Gastroesophageal sphincter (tissue), 3 donors: Measurements from ENCODE around the gene BST2.

ENCODE experiments used
- CTCF ChIP-seq, 4 experiments: fragments of 200-600 bp in 2 of 4; fragments of 450-650 bp in 2 of 4; sonication (generic) in 1 of 4; IDR thresholded peaks; one replicate each; pipeline ENCODE4 v1.5.1; 2017 to 2019; ENCODE audit warnings: antibody characterized with exemption in 4 of 4, mild to moderate bottlenecking in 2 of 4, moderate library complexity in 2 of 4
- EP300 ChIP-seq: sonication (generic); formaldehyde crosslinking; IDR thresholded peaks from one replicate; pipeline ENCODE4 v1.6.1; 2017; ENCODE audit warnings: antibody characterized with exemption, mild to moderate bottlenecking
- POLR2A ChIP-seq, 2 donors: fragments of 450-650 bp; IDR thresholded peaks; one replicate each; pipeline ENCODE4 v1.6.1; 2017; ENCODE audit warnings: antibody characterized with exemption in 2 of 2, mild to moderate bottlenecking in 2 of 2, moderate library complexity in 1 of 2
- POLR2AphosphoS5 ChIP-seq: sonication (generic); formaldehyde crosslinking; IDR thresholded peaks from one replicate; pipeline ENCODE4 v1.6.1; 2017; ENCODE audit warnings: antibody characterized with exemption

- TF ChIP-seq EP300 (no peak), CTCF (IDR thresholded peaks at IDR 0.05) (no peak), POLR2A (IDR thresholded peaks at IDR 0.05) (peak; percentile 9 to 21), POLR2AphosphoS5 (peak; percentile 80)
These were observed at the start of gene BST2 for GRCh38 chr19:17405250-17406045.
